ENCODE measurements around the gene CLCN2.

Gene CLCN2

GRCh38 chr3:184361532-184361931 lies at the start of gene CLCN2, which contains the start of gene POLR2H:
TSS of gene CLCN2 (minus strand) at chr3:184361605. CDS start at chr3:184361479, 126 bp downstream.
TSS of gene POLR2H (plus strand) at chr3:184361710. CDS start at chr3:184363493, 1,783 bp downstream.
- DNase-seq = no peak

- DNase-seq = no peak
Observed at GRCh38 chr3:184409946-184410500, 48.6 kb upstream of the CLCN2 start.

GRCh38 chr3:184409331-184409926 lies 48.0 kb upstream of the CLCN2 start:
- DNase-seq = no peak

GRCh38 chr3:184405075-184406030 lies 43.9 kb upstream of the CLCN2 start:
- DNase-seq = no peak

GRCh38 chr3:184399410-184399809 lies 38.0 kb upstream of the CLCN2 start:
- DNase-seq = no peak

GRCh38 chr3:184395320-184395660 lies 33.9 kb upstream of the CLCN2 start:
- no peak for DNase-seq

- no peak for DNase-seq
Observed at GRCh38 chr3:184391266-184391665, 29.9 kb upstream of the CLCN2 start.

- no peak for DNase-seq
Observed at GRCh38 chr3:184389935-184390528, 28.6 kb upstream of the CLCN2 start.

GRCh38 chr3:184389384-184389783 lies 28.0 kb upstream of the CLCN2 start:
- no peak for DNase-seq

- no peak for DNase-seq
Observed at GRCh38 chr3:184388936-184389230, 27.5 kb upstream of the CLCN2 start.

- DNase-seq = no peak
Observed at GRCh38 chr3:184388164-184388935, 26.9 kb upstream of the CLCN2 start.

GRCh38 chr3:184387174-184387714 lies 25.8 kb upstream of the CLCN2 start:
- no peak for DNase-seq

- DNase-seq = no peak
Observed at GRCh38 chr3:184386047-184386806, 24.8 kb upstream of the CLCN2 start.

GRCh38 chr3:184384856-184385422 lies 23.5 kb upstream of the CLCN2 start:
- DNase-seq = no peak

GRCh38 chr3:184384342-184384741 lies 22.9 kb upstream of the CLCN2 start:
- DNase-seq = no peak

GRCh38 chr3:184383033-184383740 lies 21.8 kb upstream of the CLCN2 start:
- DNase-seq = no peak

GRCh38 chr3:184382326-184383032 lies 21.1 kb upstream of the CLCN2 start:
- DNase-seq = no peak

- DNase-seq = no peak
Observed at GRCh38 chr3:184381261-184382224, 20.1 kb upstream of the CLCN2 start.

Data from SIG-M5 (cell line).